HCT116 (cell line): ENCODE results near the gene GCK. TPM values are rescaled to one million over a fixed set of nuclear protein-coding genes. Genes with fewer than 3 reads are reported as not detected.

Experiments
- ATAC-seq: fragments of 200-7000 bp; cut with Tn5 transposase; 2 replicates; pipeline ENCODE4 v1.9.1; 2020; ENCODE audit warnings: mild to moderate bottlenecking, moderate library complexity
- BruUV-seq: library from RNA; stranded (reverse); fragments of 400-500 nt; replicated peaks from 2 replicates; lab custom pipeline; 2021; lab: Mats Ljungman, UMichigan
- CTCF ChIA-PET: fragments of 300-600 bp; sonication (Branson Sonifier 250); formaldehyde crosslinking; loops from one replicate; lab custom pipeline; 2021; ENCODE audit warnings: antibody characterized with exemption; lab: Charles Lee
- POLR2A ChIA-PET: fragments of 300-600, 350-600 bp; sonication (Branson Sonifier 250); formaldehyde crosslinking; loops from one replicate; lab custom pipeline; 2021; ENCODE audit warnings: antibody characterized with exemption; lab: Charles Lee
- RAD21 ChIA-PET, 2 experiments: fragments of 300-600 bp; sonication (Branson Sonifier 250); formaldehyde crosslinking; loops; one replicate each; lab custom pipeline; 2023; ENCODE audit warnings: low total read pairs in 2 of 2; ENCODE audit not compliant: uncharacterized antibody in 2 of 2, unreplicated experiment in 2 of 2, low non-redundant PET in 1 of 2; lab: Charles Lee
- DNase-seq: peaks from one replicate; pipeline ENCODE4 v3.0.0-alpha.2; 2010; ENCODE audit warnings: low read depth, low spot score
- H2AFZ ChIP-seq: fragments of 200-600 bp; shearing (Covaris generic), sonication (generic); 2 replicates; pipeline ENCODE4 v1.6.1; 2017; ENCODE audit warnings: low read depth, mixed run types, mixed read lengths, antibody characterized with exemption, low read length; ENCODE audit not compliant: poor library complexity, severe bottlenecking
- H3K27ac ChIP-seq: 2 replicates; pipeline ENCODE4 v1.5.1; 2012; ENCODE audit warnings: low read depth, low read length
- H3K27me3 ChIP-seq: fragments of 200-600 bp; sonication (generic); 2 replicates; pipeline ENCODE4 v1.6.1; 2016; ENCODE audit warnings: mixed run types, low read length, mixed read lengths; ENCODE audit not compliant: insufficient read depth
- H3K36me3 ChIP-seq, 2 experiments: fragments of 200-500 bp in 1 of 2; fragments of 200-600 bp in 1 of 2; sonication (Bioruptor generic) in 1 of 2; sonication (generic) in 1 of 2; 2 replicates each; pipeline versions ENCODE4 v1.5.1 to v1.6.1; 2014 to 2016; ENCODE audit warnings: low read length in 2 of 2, inconsistent platforms in 1 of 2, mixed read lengths in 1 of 2, mixed run types in 1 of 2; ENCODE audit not compliant: insufficient read depth in 2 of 2, control insufficient read depth in 1 of 2
- H3K4me1 ChIP-seq, 2 experiments: fragments of 200-600 bp in 1 of 2; sonication (generic) in 1 of 2; 2 replicates each; pipeline versions ENCODE4 v1.5.1 to v1.6.1; 2012 to 2017; ENCODE audit warnings: low read length in 2 of 2, inconsistent platforms in 1 of 2, mild to moderate bottlenecking in 1 of 2, mixed read lengths in 1 of 2, mixed run types in 1 of 2, moderate library complexity in 1 of 2; ENCODE audit not compliant: insufficient read depth in 2 of 2, control insufficient read depth in 1 of 2
- H3K4me2 ChIP-seq: fragments of 200-600 bp; sonication (generic); 2 replicates; pipeline ENCODE4 v1.6.1; 2017; ENCODE audit warnings: mixed run types, low read length, mixed read lengths
- H3K4me3 ChIP-seq, 2 experiments: fragments of 200-600 bp in 1 of 2; sonication (generic) in 1 of 2; replicated peaks in 1 of 2; 2 replicates each; pipeline ENCODE4 v1.5.1; 2011 to 2016; ENCODE audit warnings: low read length in 2 of 2, control low read depth in 1 of 2, low read depth in 1 of 2, mild to moderate bottlenecking in 1 of 2, mixed read lengths in 1 of 2, mixed run types in 1 of 2
- H3K79me2 ChIP-seq: fragments of 200-600 bp; sonication (generic); 2 replicates; pipeline ENCODE4 v1.6.1; 2017; ENCODE audit warnings: mild to moderate bottlenecking, mixed run types, low read length, moderate library complexity, mixed read lengths; ENCODE audit not compliant: insufficient read depth
- H3K9ac ChIP-seq: fragments of 200-600 bp; sonication (generic); 2 replicates; pipeline ENCODE4 v1.6.1; 2016; ENCODE audit warnings: low read length, mixed read lengths
- H3K9me2 ChIP-seq: fragments of 200-600 bp; sonication (generic), shearing (Covaris generic); 2 replicates; pipeline ENCODE4 v1.6.1; 2017; ENCODE audit warnings: mixed run types, mild to moderate bottlenecking, moderate library complexity; ENCODE audit not compliant: insufficient read depth
- H3K9me3 ChIP-seq, 2 experiments: fragments of 200-500 bp in 1 of 2; fragments of 200-600 bp in 1 of 2; sonication (Bioruptor generic) in 1 of 2; sonication (generic) in 1 of 2; 2 replicates each; pipeline ENCODE4 v1.6.1; 2014 to 2017; ENCODE audit warnings: low read length in 2 of 2, mixed read lengths in 2 of 2, inconsistent platforms in 1 of 2, low read depth in 1 of 2, mild to moderate bottlenecking in 1 of 2, mixed run types in 1 of 2, moderate library complexity in 1 of 2; ENCODE audit not compliant: control insufficient read depth in 1 of 2, insufficient read depth in 1 of 2
- H4K20me1 ChIP-seq: fragments of 200-600 bp; sonication (generic), shearing (Covaris generic); 2 replicates; pipeline ENCODE4 v1.6.1; 2017; ENCODE audit warnings: mixed run types, mild to moderate bottlenecking, moderate library complexity; ENCODE audit not compliant: insufficient read depth
- RAD21 ChIP-seq: IDR thresholded peaks from 2 replicates; pipeline ENCODE4 v1.6.1; 2012; ENCODE audit warnings: low read depth, mild to moderate bottlenecking
- intact Hi-C: fragments of 100-400 bp; cut with micrococcal nuclease; formaldehyde crosslinking; loops from 2 replicates; pipeline ENCODE4 v1.10.0; 2022
- total RNA-seq: library from RNA; stranded (reverse); gene quantifications from one replicate; pipeline ENCODE4 v1.2.1, GENCODE V29; 2021; ENCODE audit not compliant: unreplicated experiment

Gene GCK
- total RNA-seq, 1 experiment from 2014 or later: 0.34 TPM

DNA sequence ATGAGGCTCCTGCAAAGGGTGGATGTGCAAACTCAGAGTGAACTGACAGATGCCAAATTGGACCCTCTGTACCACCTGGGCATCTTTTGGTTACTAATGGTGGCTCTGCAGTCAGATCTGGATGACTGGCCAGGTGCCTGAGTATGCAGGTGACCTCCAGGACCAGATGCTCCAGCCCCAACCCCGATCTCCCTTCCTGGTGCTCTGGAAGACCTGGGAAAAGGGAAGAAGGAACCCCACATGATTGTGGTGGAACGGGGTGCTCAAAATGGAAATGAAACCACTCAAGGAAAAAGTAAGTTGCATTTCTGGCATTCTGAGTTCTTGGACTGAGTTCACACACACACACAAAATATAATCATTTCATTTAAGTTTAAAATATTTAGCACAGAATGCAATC lies 94.9 kb downstream of the GCK start:
- no peak overlapping the region for H3K4me3 ChIP-seq
- RAD21 ChIA-PET: no interaction called here
- DNase-seq (no peak), ATAC-seq (no peak)
- no peaks in the 10 kb centered on the region for H4K20me1 ChIP-seq
- no peak overlapping the region for H3K27ac ChIP-seq
- CTCF ChIA-PET: no interaction called here
- no peaks in the 10 kb centered on the region for H3K9me3 ChIP-seq
- H3K9ac ChIP-seq: no peak overlapping the region
- no peaks in the 10 kb centered on the region for H3K9me2 ChIP-seq
- intact Hi-C loops: no loop called here
- H3K4me1 ChIP-seq: peaks cover 0 to 1% of the 10 kb centered on the region in 2 experiments; a peak in 2 of 4 replicates
- no peak for TF ChIP-seq RAD21
- no peaks in the 10 kb centered on the region for H3K79me2 ChIP-seq
- no TSS peak for BruUV-seq
- POLR2A ChIA-PET: no interaction called here
- H3K27me3 ChIP-seq: no peaks in the 10 kb centered on the region
- H3K4me2 ChIP-seq: no peak overlapping the region
- no peaks in the 10 kb centered on the region for H3K36me3 ChIP-seq
- H2AFZ ChIP-seq: no peak overlapping the region

Other genes with a start within 250 kb of the GCK start
- not detected for gene SPDYE1, start 191.5 kb downstream of the GCK start, total RNA-seq
- 39.4 TPM for gene DBNL, start 144.7 kb downstream of the GCK start, total RNA-seq
- 0.27 TPM for gene PGAM2, start 123.9 kb downstream of the GCK start, total RNA-seq
- 28.7 TPM for gene POLM, start 106.9 kb downstream of the GCK start, total RNA-seq
- gene AEBP1, start 85.1 kb downstream of the GCK start, total RNA-seq: 0.49 TPM
- 237 TPM for gene POLD2, start 65.9 kb downstream of the GCK start, total RNA-seq
- not detected for gene MYL7, start 48.1 kb downstream of the GCK start, total RNA-seq
- 84.8 TPM for gene YKT6, start 11.5 kb upstream of the GCK start, total RNA-seq
- 0.34 TPM for gene CAMK2B, start 136.2 kb upstream of the GCK start, total RNA-seq